ENCODE measurements around the gene CLCN7. TPM values are rescaled to one million over a fixed set of nuclear protein-coding genes. Genes with fewer than 3 reads are reported as not detected.

CLCN7 gene
- total and polyA plus RNA-seq, 9 of the 15 experiments (the other 6 are each of a cell fraction or from before 2014, with no cell fraction given): 0.06 to 126 (median 18.7) TPM

GRCh38 chr16:1492923-1493745, 18.3 kb upstream of the CLCN7 start, which contains the start of gene TELO2 (continued):
- TF ChIP-seq FOSL1 (tag; conservative IDR thresholded peaks at IDR 0.05): no peak
- 0 out of 2 replicates have a peak, but pooled peaks have one; percentile 61 for TF ChIP-seq ILF3 (IDR thresholded peaks at IDR 0.05; ENCODE audit: borderline replicate concordance)
- peak; percentile 81 for TF ChIP-seq RBFOX2 (IDR thresholded peaks at IDR 0.05; ENCODE audit: low read depth, low read length)
- no peak for TF ChIP-seq ZNF282 (CRISPR knock-in tag; IDR thresholded peaks at IDR 0.05)
- TF ChIP-seq TGIF2 (CRISPR knock-in tag; IDR thresholded peaks at IDR 0.05): no peak
- TF ChIP-seq SOX6 (IDR thresholded peaks at IDR 0.05): peak; percentile 75
- no peak for TF ChIP-seq RFX5 (IDR thresholded peaks at IDR 0.05; ENCODE audit: low read depth, low read length)
- no peak for TF ChIP-seq ZNF695 (CRISPR knock-in tag; IDR thresholded peaks at IDR 0.05)
- no peak for TF ChIP-seq ZFP91 (CRISPR knock-in tag; IDR thresholded peaks at IDR 0.05)
- peak; percentile 35 to 86; a peak in 2 of 4 replicates for TF ChIP-seq TEAD1 (CRISPR knock-in tag; IDR thresholded peaks at IDR 0.05)
- TF ChIP-seq, protein P1, sequence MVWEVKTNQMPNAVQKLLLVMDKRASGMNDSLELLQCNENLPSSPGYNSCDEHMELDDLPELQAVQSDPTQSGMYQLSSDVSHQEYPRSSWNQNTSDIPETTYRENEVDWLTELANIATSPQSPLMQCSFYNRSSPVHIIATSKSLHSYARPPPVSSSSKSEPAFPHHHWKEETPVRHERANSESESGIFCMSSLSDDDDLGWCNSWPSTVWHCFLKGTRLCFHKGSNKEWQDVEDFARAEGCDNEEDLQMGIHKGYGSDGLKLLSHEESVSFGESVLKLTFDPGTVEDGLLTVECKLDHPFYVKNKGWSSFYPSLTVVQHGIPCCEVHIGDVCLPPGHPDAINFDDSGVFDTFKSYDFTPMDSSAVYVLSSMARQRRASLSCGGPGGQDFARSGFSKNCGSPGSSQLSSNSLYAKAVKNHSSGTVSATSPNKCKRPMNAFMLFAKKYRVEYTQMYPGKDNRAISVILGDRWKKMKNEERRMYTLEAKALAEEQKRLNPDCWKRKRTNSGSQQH (CRISPR knock-in tag; IDR thresholded peaks at IDR 0.05): 0 out of 2 replicates have a peak, but pooled peaks have one; percentile 29
- peak; percentile 93 for TF ChIP-seq ZFX (CRISPR knock-in tag; IDR thresholded peaks at IDR 0.05)
- no peak for TF ChIP-seq ZNF212 (CRISPR knock-in tag; IDR thresholded peaks at IDR 0.05)
- TF ChIP-seq FUS (optimal IDR thresholded peaks at IDR 0.05; ENCODE audit: low read depth, low read length): no peak
- TF ChIP-seq SMARCA4 (IDR thresholded peaks at IDR 0.05): no peak
- TF ChIP-seq SIN3A (IDR thresholded peaks at IDR 0.05; ENCODE audit: borderline replicate concordance in 2 of 2, control insufficient read depth in 1 of 2, low read depth in 2 of 2, low read length in 2 of 2): peak; percentile 18 to 90; a peak in 2 of 4 replicates
- no peak for TF ChIP-seq RAD21 (CRISPR knock-in tag; conservative IDR thresholded peaks at IDR 0.05 in 1 of 2, IDR thresholded peaks at IDR 0.05 in 1 of 2)
- no peak for TF ChIP-seq ZNF23 (CRISPR knock-in tag; IDR thresholded peaks at IDR 0.05)
- TF ChIP-seq ZNF431 (CRISPR knock-in tag; IDR thresholded peaks at IDR 0.05): peak; percentile 62; the same call in 1 of the 2 replicates
- TF ChIP-seq, protein P2, sequence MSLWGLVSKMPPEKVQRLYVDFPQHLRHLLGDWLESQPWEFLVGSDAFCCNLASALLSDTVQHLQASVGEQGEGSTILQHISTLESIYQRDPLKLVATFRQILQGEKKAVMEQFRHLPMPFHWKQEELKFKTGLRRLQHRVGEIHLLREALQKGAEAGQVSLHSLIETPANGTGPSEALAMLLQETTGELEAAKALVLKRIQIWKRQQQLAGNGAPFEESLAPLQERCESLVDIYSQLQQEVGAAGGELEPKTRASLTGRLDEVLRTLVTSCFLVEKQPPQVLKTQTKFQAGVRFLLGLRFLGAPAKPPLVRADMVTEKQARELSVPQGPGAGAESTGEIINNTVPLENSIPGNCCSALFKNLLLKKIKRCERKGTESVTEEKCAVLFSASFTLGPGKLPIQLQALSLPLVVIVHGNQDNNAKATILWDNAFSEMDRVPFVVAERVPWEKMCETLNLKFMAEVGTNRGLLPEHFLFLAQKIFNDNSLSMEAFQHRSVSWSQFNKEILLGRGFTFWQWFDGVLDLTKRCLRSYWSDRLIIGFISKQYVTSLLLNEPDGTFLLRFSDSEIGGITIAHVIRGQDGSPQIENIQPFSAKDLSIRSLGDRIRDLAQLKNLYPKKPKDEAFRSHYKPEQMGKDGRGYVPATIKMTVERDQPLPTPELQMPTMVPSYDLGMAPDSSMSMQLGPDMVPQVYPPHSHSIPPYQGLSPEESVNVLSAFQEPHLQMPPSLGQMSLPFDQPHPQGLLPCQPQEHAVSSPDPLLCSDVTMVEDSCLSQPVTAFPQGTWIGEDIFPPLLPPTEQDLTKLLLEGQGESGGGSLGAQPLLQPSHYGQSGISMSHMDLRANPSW (CRISPR knock-in tag; IDR thresholded peaks at IDR 0.05): no peak; the same call in 1 of the 2 replicates
- no peak for TF ChIP-seq IRF1 (CRISPR knock-in tag; IDR thresholded peaks at IDR 0.05; ENCODE audit: borderline replicate concordance)

All from K562 (cell line).